ENCODE measurements around the gene KRTAP22-2. TPM values are rescaled to one million over a fixed set of nuclear protein-coding genes. Genes with fewer than 3 reads are reported as not detected.

KRTAP22-2 gene
- total and polyA plus RNA-seq, 2 donors (not counting 1 experiment from before 2014, with no cell fraction given), result not detected

- intact Hi-C loops (cut with micrococcal nuclease), result no loop called here
- Mint-ChIP-seq H3K4me3 (no peak overlapping the region), H3K27me3 (no peaks in the 10 kb centered on the region), H3K4me1 (no peaks in the 10 kb centered on the region), H3K9me3 (ENCODE audit: insufficient read depth) (no peaks in the 10 kb centered on the region), H3K27ac (no peak overlapping the region)
- no peak overlapping the region for H3K4me2 ChIP-seq (replicated peaks; ENCODE audit: low read depth, low read length, poor library complexity, severe bottlenecking)
- 91% methylated on average over 3 of the region's 3 CpGs for WGBS (ENCODE audit: insufficient coverage)
- DNase-seq (no peak), ATAC-seq (ENCODE audit: low read depth) (no peak)
- no peaks in the 10 kb centered on the region for H3K36me3 ChIP-seq (replicated peaks in 1 of 2; ENCODE audit: control extremely low read depth in 1 of 2, control insufficient read depth in 1 of 2, extremely low read depth in 1 of 2, insufficient read depth in 2 of 2, low read length in 1 of 2)
- no peaks in the 10 kb centered on the region for H3K4me1 ChIP-seq (ENCODE audit: control insufficient read depth in 2 of 2, insufficient read depth in 2 of 2, low read length in 2 of 2)
- no peak overlapping the region for H2AFZ ChIP-seq (ENCODE audit: insufficient read depth, low read depth, low read length, poor library complexity, severe bottlenecking)
- peaks cover 0 to 16% (median 2%) of the 10 kb centered on the region in 3 donors for H3K9me3 ChIP-seq (ENCODE audit: control extremely low read depth in 1 of 3, control insufficient read depth in 2 of 3, insufficient read depth in 1 of 3, low read length in 2 of 3)
- no peaks in the 10 kb centered on the region for H3K79me2 ChIP-seq (ENCODE audit: control insufficient read depth, insufficient read depth, low read length)
- H3K27me3 ChIP-seq (replicated peaks in 1 of 4; ENCODE audit: control extremely low read depth in 1 of 4, control insufficient read depth in 3 of 4, insufficient read depth in 4 of 4, low read length in 3 of 4), result no peaks in the 10 kb centered on the region
- no peak overlapping the region for H3K4me3 ChIP-seq (ENCODE audit: control extremely low read depth in 1 of 5, extremely low read depth in 1 of 5, insufficient read depth in 1 of 5, low read depth in 2 of 5, low read length in 4 of 5)
- POLR2A ChIA-PET, result no interaction called here
- no peak overlapping the region for H3K9ac ChIP-seq (ENCODE audit: low read length)
- H4K20me1 ChIP-seq (ENCODE audit: control insufficient read depth, insufficient read depth, low read length, poor library complexity, severe bottlenecking), result no peaks in the 10 kb centered on the region
- no peak overlapping the region for H3K27ac ChIP-seq (ENCODE audit: low read length in 2 of 2)
- TF ChIP-seq CTCF (IDR thresholded peaks at IDR 0.05) (no peak), EZH2 (IDR thresholded peaks at IDR 0.05; ENCODE audit: borderline replicate concordance, insufficient read depth, low read depth, low read length, poor library complexity, severe bottlenecking) (no peak)
- CTCF ChIA-PET, result no interaction called here
These were observed 33.2 kb upstream of the KRTAP22-2 start for GRCh38 chr21:30623362-30623761.

- no peak within 1 kb of the TSS for H3K27ac ChIP-seq (ENCODE audit: low read length in 2 of 2)
- no peak within 1 kb of the TSS for H3K27ac Mint-ChIP-seq
- H3K36me3 ChIP-seq (replicated peaks in 1 of 2; ENCODE audit: control extremely low read depth in 1 of 2, control insufficient read depth in 1 of 2, extremely low read depth in 1 of 2, insufficient read depth in 2 of 2, low read length in 1 of 2), result no peaks in the 10 kb centered on the region
- H4K20me1 ChIP-seq (ENCODE audit: control insufficient read depth, insufficient read depth, low read length, poor library complexity, severe bottlenecking), result no peaks in the 10 kb centered on the region
- no peak for TF ChIP-seq EZH2 (IDR thresholded peaks at IDR 0.05; ENCODE audit: borderline replicate concordance, insufficient read depth, low read depth, low read length, poor library complexity, severe bottlenecking)
- TF ChIP-seq CTCF (IDR thresholded peaks at IDR 0.05), result no peak
- no peaks in the 10 kb centered on the region for H3K79me2 ChIP-seq (ENCODE audit: control insufficient read depth, insufficient read depth, low read length)
- no peak within 1 kb of the TSS for H3K4me3 Mint-ChIP-seq
- intact Hi-C loops (cut with micrococcal nuclease), result no loop called here
- H3K9me3 ChIP-seq (ENCODE audit: control extremely low read depth in 1 of 3, control insufficient read depth in 2 of 3, insufficient read depth in 1 of 3, low read length in 2 of 3), result peaks cover 0 to 15% (median 2%) of the 10 kb centered on the region in 3 donors
- ChIA-PET CTCF (no interaction called here), POLR2A (no interaction called here)
- no peaks in the 10 kb centered on the region for H3K4me1 Mint-ChIP-seq
- DNase-seq, result no peak
- no peak within 1 kb of the TSS for H3K4me3 ChIP-seq (ENCODE audit: control extremely low read depth in 1 of 5, extremely low read depth in 1 of 5, insufficient read depth in 1 of 5, low read depth in 2 of 5, low read length in 4 of 5)
- no peaks in the 10 kb centered on the region for H3K27me3 Mint-ChIP-seq
- no peak within 1 kb of the TSS for H3K4me2 ChIP-seq (replicated peaks; ENCODE audit: low read depth, low read length, poor library complexity, severe bottlenecking)
- no peak for ATAC-seq (ENCODE audit: low read depth)
- WGBS (ENCODE audit: insufficient coverage), result no CpG with 5 or more reads among the region's 3 CpGs
- no peak within 1 kb of the TSS for H3K9ac ChIP-seq (ENCODE audit: low read length)
- H3K27me3 ChIP-seq (replicated peaks in 1 of 4; ENCODE audit: control extremely low read depth in 1 of 4, control insufficient read depth in 3 of 4, insufficient read depth in 4 of 4, low read length in 3 of 4), result no peaks in the 10 kb centered on the region
- H3K4me1 ChIP-seq (ENCODE audit: control insufficient read depth in 2 of 2, insufficient read depth in 2 of 2, low read length in 2 of 2), result no peaks in the 10 kb centered on the region
- H2AFZ ChIP-seq (ENCODE audit: insufficient read depth, low read depth, low read length, poor library complexity, severe bottlenecking), result no peak within 1 kb of the TSS
- no peaks in the 10 kb centered on the region for H3K9me3 Mint-ChIP-seq (ENCODE audit: insufficient read depth)
These were observed 30.3 kb upstream of the KRTAP22-2 start, which contains the start of gene KRTAP20-4 for GRCh38 chr21:30620522-30620921. Gene KRTAP20-4, plus strand, starts transcription at chr21:30620627.

Data from B cell (primary cell).